OCI-LY7 (cell line): ENCODE measurements around the gene DGCR2.

Source experiments
- CTCF ChIP-seq: fragments of 200-600 bp; sonication (generic); conservative IDR thresholded peaks from 2 replicates; pipeline ENCODE4 v1.5.1; 2014; ENCODE audit warnings: mild to moderate bottlenecking, antibody characterized with exemption, low read length, moderate library complexity, mixed read lengths
- EZH2phosphoT487 ChIP-seq: fragments of 200-600 bp; sonication (generic); IDR thresholded peaks from 2 replicates; pipeline ENCODE4 v1.6.1; 2018; ENCODE audit warnings: low read depth, borderline replicate concordance, mild to moderate bottlenecking, mixed run types, antibody characterized with exemption, low read length, moderate library complexity, mixed read lengths

DNA sequence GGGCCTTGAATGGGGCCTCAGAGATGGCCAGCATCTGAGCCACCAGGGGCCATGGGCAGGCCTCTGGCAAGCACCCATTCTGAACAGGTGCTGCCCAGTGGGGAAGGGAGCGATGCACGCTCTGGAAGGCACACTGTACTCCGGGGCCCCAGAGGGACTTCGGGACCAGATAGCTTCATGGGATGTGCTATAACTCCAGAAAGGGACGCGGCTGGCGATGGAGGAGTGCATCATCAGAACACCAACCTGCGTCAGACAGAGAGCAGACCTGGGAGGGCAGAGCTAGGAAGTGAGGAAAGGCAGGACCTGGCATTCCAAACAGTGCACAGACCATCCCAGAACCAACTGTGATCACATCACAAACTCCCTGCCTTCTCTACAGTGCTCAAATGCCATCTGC is 16.8 kb downstream of the DGCR2 start:
- TF ChIP-seq CTCF = no peak
- no peak for TF ChIP-seq EZH2phosphoT487
